HCT116 (cell line): Measurements from ENCODE around the gene ZNF552. TPM values are rescaled to one million over a fixed set of nuclear protein-coding genes. Genes with fewer than 3 reads are reported as not detected.

Experiments used
- ATAC-seq: fragments of 200-7000 bp; cut with Tn5 transposase; 2 replicates; pipeline ENCODE4 v1.9.1; 2020; ENCODE audit warnings: mild to moderate bottlenecking, moderate library complexity
- BruUV-seq: library from RNA; stranded (reverse); fragments of 400-500 nt; replicated peaks from 2 replicates; lab custom pipeline; 2021; lab: Mats Ljungman, UMichigan
- CTCF ChIA-PET: fragments of 300-600 bp; sonication (Branson Sonifier 250); formaldehyde crosslinking; loops from one replicate; lab custom pipeline; 2021; ENCODE audit warnings: antibody characterized with exemption; lab: Charles Lee
- POLR2A ChIA-PET: fragments of 300-600, 350-600 bp; sonication (Branson Sonifier 250); formaldehyde crosslinking; loops from one replicate; lab custom pipeline; 2021; ENCODE audit warnings: antibody characterized with exemption; lab: Charles Lee
- RAD21 ChIA-PET, 2 experiments: fragments of 300-600 bp; sonication (Branson Sonifier 250); formaldehyde crosslinking; loops; one replicate each; lab custom pipeline; 2023; ENCODE audit warnings: low total read pairs in 2 of 2; ENCODE audit not compliant: uncharacterized antibody in 2 of 2, unreplicated experiment in 2 of 2, low non-redundant PET in 1 of 2; lab: Charles Lee
- DNase-seq: peaks from one replicate; pipeline ENCODE4 v3.0.0-alpha.2; 2010; ENCODE audit warnings: low read depth, low spot score
- H2AFZ ChIP-seq: fragments of 200-600 bp; shearing (Covaris generic), sonication (generic); 2 replicates; pipeline ENCODE4 v1.6.1; 2017; ENCODE audit warnings: low read depth, mixed run types, mixed read lengths, antibody characterized with exemption, low read length; ENCODE audit not compliant: poor library complexity, severe bottlenecking
- H3K27ac ChIP-seq: 2 replicates; pipeline ENCODE4 v1.5.1; 2012; ENCODE audit warnings: low read depth, low read length
- H3K27me3 ChIP-seq: fragments of 200-600 bp; sonication (generic); 2 replicates; pipeline ENCODE4 v1.6.1; 2016; ENCODE audit warnings: mixed run types, low read length, mixed read lengths; ENCODE audit not compliant: insufficient read depth
- H3K36me3 ChIP-seq, 2 experiments: fragments of 200-500 bp in 1 of 2; fragments of 200-600 bp in 1 of 2; sonication (Bioruptor generic) in 1 of 2; sonication (generic) in 1 of 2; 2 replicates each; pipeline versions ENCODE4 v1.5.1 to v1.6.1; 2014 to 2016; ENCODE audit warnings: low read length in 2 of 2, inconsistent platforms in 1 of 2, mixed read lengths in 1 of 2, mixed run types in 1 of 2; ENCODE audit not compliant: insufficient read depth in 2 of 2, control insufficient read depth in 1 of 2
- H3K4me1 ChIP-seq, 2 experiments: fragments of 200-600 bp in 1 of 2; sonication (generic) in 1 of 2; 2 replicates each; pipeline versions ENCODE4 v1.5.1 to v1.6.1; 2012 to 2017; ENCODE audit warnings: low read length in 2 of 2, inconsistent platforms in 1 of 2, mild to moderate bottlenecking in 1 of 2, mixed read lengths in 1 of 2, mixed run types in 1 of 2, moderate library complexity in 1 of 2; ENCODE audit not compliant: insufficient read depth in 2 of 2, control insufficient read depth in 1 of 2
- H3K4me2 ChIP-seq: fragments of 200-600 bp; sonication (generic); 2 replicates; pipeline ENCODE4 v1.6.1; 2017; ENCODE audit warnings: mixed run types, low read length, mixed read lengths
- H3K4me3 ChIP-seq, 2 experiments: fragments of 200-600 bp in 1 of 2; sonication (generic) in 1 of 2; replicated peaks in 1 of 2; 2 replicates each; pipeline ENCODE4 v1.5.1; 2011 to 2016; ENCODE audit warnings: low read length in 2 of 2, control low read depth in 1 of 2, low read depth in 1 of 2, mild to moderate bottlenecking in 1 of 2, mixed read lengths in 1 of 2, mixed run types in 1 of 2
- H3K79me2 ChIP-seq: fragments of 200-600 bp; sonication (generic); 2 replicates; pipeline ENCODE4 v1.6.1; 2017; ENCODE audit warnings: mild to moderate bottlenecking, mixed run types, low read length, moderate library complexity, mixed read lengths; ENCODE audit not compliant: insufficient read depth
- H3K9ac ChIP-seq: fragments of 200-600 bp; sonication (generic); 2 replicates; pipeline ENCODE4 v1.6.1; 2016; ENCODE audit warnings: low read length, mixed read lengths
- H3K9me2 ChIP-seq: fragments of 200-600 bp; sonication (generic), shearing (Covaris generic); 2 replicates; pipeline ENCODE4 v1.6.1; 2017; ENCODE audit warnings: mixed run types, mild to moderate bottlenecking, moderate library complexity; ENCODE audit not compliant: insufficient read depth
- H3K9me3 ChIP-seq, 2 experiments: fragments of 200-500 bp in 1 of 2; fragments of 200-600 bp in 1 of 2; sonication (Bioruptor generic) in 1 of 2; sonication (generic) in 1 of 2; 2 replicates each; pipeline ENCODE4 v1.6.1; 2014 to 2017; ENCODE audit warnings: low read length in 2 of 2, mixed read lengths in 2 of 2, inconsistent platforms in 1 of 2, low read depth in 1 of 2, mild to moderate bottlenecking in 1 of 2, mixed run types in 1 of 2, moderate library complexity in 1 of 2; ENCODE audit not compliant: control insufficient read depth in 1 of 2, insufficient read depth in 1 of 2
- H4K20me1 ChIP-seq: fragments of 200-600 bp; sonication (generic), shearing (Covaris generic); 2 replicates; pipeline ENCODE4 v1.6.1; 2017; ENCODE audit warnings: mixed run types, mild to moderate bottlenecking, moderate library complexity; ENCODE audit not compliant: insufficient read depth
- CBX3 ChIP-seq: IDR thresholded peaks from 2 replicates; pipeline ENCODE4 v1.6.1; 2012; ENCODE audit warnings: low read depth
- EZH2 ChIP-seq: fragments of 200-600 bp; sonication (generic); IDR thresholded peaks from 2 replicates; pipeline ENCODE4 v1.6.1; 2017; ENCODE audit warnings: antibody characterized with exemption, mixed run types
- EZH2phosphoT487 ChIP-seq: fragments of 200-600 bp; IDR thresholded peaks from 2 replicates; pipeline ENCODE4 v1.6.1; 2018; ENCODE audit warnings: antibody characterized with exemption, borderline replicate concordance
- JUND ChIP-seq: IDR thresholded peaks from 2 replicates; pipeline ENCODE4 v1.6.1; 2012
- POLR2A ChIP-seq: IDR thresholded peaks from 2 replicates; pipeline ENCODE4 v1.7.0; 2011; ENCODE audit warnings: borderline replicate concordance; ENCODE audit not compliant: insufficient read depth, insufficient read length; ENCODE audit errors: extremely low read depth
- POLR2AphosphoS5 ChIP-seq: IDR thresholded peaks from 2 replicates; pipeline ENCODE4 v1.6.1; 2011; ENCODE audit warnings: mild to moderate bottlenecking, low read depth, low read length, moderate library complexity
- RAD21 ChIP-seq: IDR thresholded peaks from 2 replicates; pipeline ENCODE4 v1.6.1; 2012; ENCODE audit warnings: low read depth, mild to moderate bottlenecking
- SP1 ChIP-seq: IDR thresholded peaks from 2 replicates; pipeline ENCODE4 v1.6.1; 2012; ENCODE audit warnings: low read depth
- TCF7L2 ChIP-seq: IDR thresholded peaks from 2 replicates; pipeline ENCODE4 v1.7.0; 2011; ENCODE audit warnings: borderline replicate concordance, inconsistent platforms; ENCODE audit not compliant: insufficient read depth, insufficient read length; ENCODE audit errors: extremely low read depth
- YY1 ChIP-seq: IDR thresholded peaks from 2 replicates; pipeline ENCODE4 v1.6.1; 2011; ENCODE audit warnings: low read length, low read depth, moderate library complexity, mild to moderate bottlenecking; ENCODE audit not compliant: insufficient replicate concordance; ENCODE audit errors: extremely low read depth
- ZFX ChIP-seq: fragments of 450-650 bp; IDR thresholded peaks from 2 replicates; pipeline ENCODE4 v1.6.1; 2017
- intact Hi-C: fragments of 100-400 bp; cut with micrococcal nuclease; formaldehyde crosslinking; loops from 2 replicates; pipeline ENCODE4 v1.10.0; 2022
- total RNA-seq: library from RNA; stranded (reverse); gene quantifications from one replicate; pipeline ENCODE4 v1.2.1, GENCODE V29; 2021; ENCODE audit not compliant: unreplicated experiment
- TF ChIP-seq, protein P1 (sequence below): IDR thresholded peaks from 2 replicates; pipeline ENCODE4 v1.6.1; 2012

The ZNF552 gene
- total RNA-seq, 1 experiment from 2014 or later, result 7.1 TPM

DNA sequence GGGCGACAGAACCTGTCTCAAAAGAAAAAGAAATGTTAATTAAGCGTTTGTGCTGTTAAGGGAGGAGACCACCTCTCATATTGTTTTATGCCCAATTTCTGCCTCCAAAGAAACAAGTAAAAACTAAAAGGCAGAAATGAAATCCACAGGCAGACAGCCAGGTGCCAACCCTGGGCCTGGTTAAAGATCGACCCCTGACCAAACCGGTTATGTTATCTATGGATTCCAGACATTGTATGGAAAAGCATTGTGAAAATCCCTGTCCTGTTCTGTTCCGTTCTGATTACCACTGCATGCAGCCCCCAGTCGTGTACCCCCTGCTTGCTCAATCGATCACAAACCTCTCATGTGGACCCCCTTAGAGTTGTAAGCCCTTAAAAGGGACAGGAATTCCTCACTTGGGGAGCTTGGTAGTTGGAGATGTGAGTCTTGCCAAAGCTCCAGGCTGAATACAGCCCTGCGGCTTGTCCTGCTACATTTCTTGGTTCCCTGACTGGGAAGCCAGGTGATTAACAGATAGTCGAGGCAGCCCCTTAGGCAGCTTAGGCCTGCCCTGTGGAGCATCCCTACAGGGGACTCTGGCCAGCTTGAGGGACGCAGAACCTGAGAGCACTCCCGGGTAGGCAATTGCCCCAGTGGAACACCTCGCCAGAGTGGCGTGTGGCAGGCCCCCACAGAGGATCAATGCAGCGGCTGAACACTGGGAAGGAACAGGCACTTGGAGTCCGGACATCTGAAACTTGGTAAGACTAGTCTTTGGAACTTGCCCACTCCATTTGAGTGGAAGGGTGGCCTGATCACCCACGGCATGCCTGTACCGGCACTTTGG is 748 bp upstream of the ZNF552 start:
- H4K20me1 ChIP-seq, result no peaks in the 10 kb centered on the region
- H3K36me3 ChIP-seq, result peaks cover 0 to 5% of the 10 kb centered on the region in 2 experiments; a peak in 2 of 4 replicates
- ChIA-PET RAD21 (no interaction called here), POLR2A (interaction anchor here (0.7 to 1.3 kb wide), 3 partner anchors 12 to 134 kb away, joined by 3 to 5 read pairs (median 3); partner anchors contain the start of genes ZNF551 and ZNF776), CTCF (interaction anchor here (0.7 kb wide), 1 partner anchor 133 kb away, joined by 3 read pairs; the partner anchor contains the start of gene ZNF551)
- H3K9me2 ChIP-seq, result no peaks in the 10 kb centered on the region
- intact Hi-C loops, result loop anchor here (5.0 kb wide), 1 partner anchor 133 kb away; the partner anchor contains the start of gene ZNF551
- H3K27me3 ChIP-seq, result no peaks in the 10 kb centered on the region
- DNase-seq (no peak), ATAC-seq (no peak)
- H3K4me3 ChIP-seq, result peak overlapping the region; percentile 97; a peak in 3 of 4 replicates
- peaks cover 38% of the 10 kb centered on the region for H3K79me2 ChIP-seq
- H3K9me3 ChIP-seq, result no peaks in the 10 kb centered on the region
- peaks cover 0 to 20% of the 10 kb centered on the region in 2 experiments; a peak in 3 of 4 replicates for H3K4me1 ChIP-seq
- peak overlapping the region; percentile 81 for H3K4me2 ChIP-seq
- H3K9ac ChIP-seq, result no peak overlapping the region
- no peak overlapping the region for H2AFZ ChIP-seq
- TF ChIP-seq SP1, result no peak
- no peak for TF ChIP-seq POLR2AphosphoS5
- no peak for TF ChIP-seq RAD21
- no peak for TF ChIP-seq YY1
- TF ChIP-seq ZFX, result no peak
- TF ChIP-seq TCF7L2, result no peak
- no peak for TF ChIP-seq JUND
- no peak for TF ChIP-seq EZH2
- TF ChIP-seq, protein P1, sequence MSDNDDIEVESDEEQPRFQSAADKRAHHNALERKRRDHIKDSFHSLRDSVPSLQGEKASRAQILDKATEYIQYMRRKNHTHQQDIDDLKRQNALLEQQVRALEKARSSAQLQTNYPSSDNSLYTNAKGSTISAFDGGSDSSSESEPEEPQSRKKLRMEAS, result no peak
- TF ChIP-seq EZH2phosphoT487, result no peak
- TF ChIP-seq CBX3, result no peak
- TF ChIP-seq POLR2A, result no peak
- BruUV-seq, result no TSS peak
- H3K27ac ChIP-seq, result no peak overlapping the region
